NB4 (cell line): ENCODE results near the gene CCDC34.

ENCODE experiments used
- DNase-seq: peaks from one replicate; pipeline ENCODE4 v3.0.0; 2010; ENCODE audit warnings: low read depth
- H3K4me3 ChIP-seq: one replicate; pipeline ENCODE4 v1.5.1; 2011; ENCODE audit warnings: mild to moderate bottlenecking, low read depth, low read length, moderate library complexity
- MAX ChIP-seq: IDR thresholded peaks from 2 replicates; pipeline ENCODE4 v1.6.1; 2011; ENCODE audit warnings: low read depth, low read length
- MYC ChIP-seq: IDR thresholded peaks from 2 replicates; pipeline ENCODE4 v1.6.1; 2011; ENCODE audit warnings: low read depth, low read length
- POLR2A ChIP-seq: IDR thresholded peaks from 2 replicates; pipeline ENCODE4 v1.6.1; 2011; ENCODE audit warnings: mild to moderate bottlenecking; ENCODE audit not compliant: insufficient read length; ENCODE audit errors: extremely low read depth
- TF ChIP-seq, protein P1 (sequence below): IDR thresholded peaks from one replicate; pipeline ENCODE4 v1.5.1; 2012; ENCODE audit warnings: low read depth, low read length

CCDC34 gene

GRCh38 chr11:27373856-27374602 lies 11.0 kb upstream of the CCDC34 start:
- TF ChIP-seq POLR2A (no peak), MAX (no peak), MYC (no peak)
- TF ChIP-seq, protein P1, sequence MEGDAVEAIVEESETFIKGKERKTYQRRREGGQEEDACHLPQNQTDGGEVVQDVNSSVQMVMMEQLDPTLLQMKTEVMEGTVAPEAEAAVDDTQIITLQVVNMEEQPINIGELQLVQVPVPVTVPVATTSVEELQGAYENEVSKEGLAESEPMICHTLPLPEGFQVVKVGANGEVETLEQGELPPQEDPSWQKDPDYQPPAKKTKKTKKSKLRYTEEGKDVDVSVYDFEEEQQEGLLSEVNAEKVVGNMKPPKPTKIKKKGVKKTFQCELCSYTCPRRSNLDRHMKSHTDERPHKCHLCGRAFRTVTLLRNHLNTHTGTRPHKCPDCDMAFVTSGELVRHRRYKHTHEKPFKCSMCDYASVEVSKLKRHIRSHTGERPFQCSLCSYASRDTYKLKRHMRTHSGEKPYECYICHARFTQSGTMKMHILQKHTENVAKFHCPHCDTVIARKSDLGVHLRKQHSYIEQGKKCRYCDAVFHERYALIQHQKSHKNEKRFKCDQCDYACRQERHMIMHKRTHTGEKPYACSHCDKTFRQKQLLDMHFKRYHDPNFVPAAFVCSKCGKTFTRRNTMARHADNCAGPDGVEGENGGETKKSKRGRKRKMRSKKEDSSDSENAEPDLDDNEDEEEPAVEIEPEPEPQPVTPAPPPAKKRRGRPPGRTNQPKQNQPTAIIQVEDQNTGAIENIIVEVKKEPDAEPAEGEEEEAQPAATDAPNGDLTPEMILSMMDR, result no peak
- no peak for DNase-seq
- H3K4me3 ChIP-seq, result no peak overlapping the region

GRCh38 chr11:27373392-27373791 lies 10.4 kb upstream of the CCDC34 start:
- no peak for DNase-seq
- H3K4me3 ChIP-seq, result no peak overlapping the region
- TF ChIP-seq POLR2A, result no peak

DNA sequence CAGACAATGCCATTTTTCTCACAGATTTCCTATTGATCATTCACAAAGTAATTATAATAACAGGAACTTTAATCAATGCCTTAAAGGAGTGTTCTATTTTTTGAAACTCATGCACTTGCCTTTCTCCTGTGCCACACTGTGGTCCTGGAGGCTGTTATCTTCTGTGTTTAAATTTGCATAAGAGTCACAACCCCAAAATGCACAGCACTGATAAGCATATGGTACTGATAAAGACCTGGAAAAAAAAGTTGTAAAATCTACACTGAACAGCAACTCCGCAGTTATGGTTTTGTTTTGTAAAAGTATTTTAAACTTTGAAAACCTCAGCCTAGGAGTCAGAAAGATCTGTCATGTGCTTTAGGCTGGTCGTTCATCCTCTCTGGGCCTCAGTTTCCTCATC lies 9.1 kb upstream of the CCDC34 start:
- no peak for DNase-seq
- TF ChIP-seq POLR2A, result no peak
- TF ChIP-seq MYC, result no peak
- no peak overlapping the region for H3K4me3 ChIP-seq

- H3K4me3 ChIP-seq, result no peak overlapping the region
- DNase-seq, result no peak
- TF ChIP-seq POLR2A, result no peak
- no peak for TF ChIP-seq MAX
- TF ChIP-seq MYC, result no peak
- TF ChIP-seq, protein P1, result no peak
Observed at GRCh38 chr11:27371489-27371888, 8.5 kb upstream of the CCDC34 start.

DNA sequence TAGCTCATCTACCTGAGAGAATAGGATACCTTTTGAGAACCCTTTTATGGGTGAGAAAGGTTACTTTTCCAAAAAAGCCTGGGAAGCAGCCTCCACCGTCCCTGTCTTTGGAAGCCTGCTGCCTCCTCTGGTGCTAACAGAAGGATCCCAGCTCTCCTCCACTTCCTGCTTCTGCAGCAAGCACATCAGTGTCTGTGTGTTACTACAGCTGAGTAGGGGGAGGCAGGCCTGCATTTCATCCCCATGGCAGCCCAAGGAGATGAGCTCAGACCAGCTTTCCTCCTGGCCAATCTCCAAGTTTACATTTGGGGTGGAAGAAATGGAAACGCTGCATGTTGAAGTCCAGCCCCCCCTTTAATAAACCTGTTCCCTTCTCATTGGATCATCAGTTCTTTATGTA lies 7.4 kb upstream of the CCDC34 start:
- DNase-seq, result no peak
- TF ChIP-seq, protein P1, result no peak
- TF ChIP-seq MAX (no peak), MYC (no peak), POLR2A (no peak)
- no peak overlapping the region for H3K4me3 ChIP-seq

DNA sequence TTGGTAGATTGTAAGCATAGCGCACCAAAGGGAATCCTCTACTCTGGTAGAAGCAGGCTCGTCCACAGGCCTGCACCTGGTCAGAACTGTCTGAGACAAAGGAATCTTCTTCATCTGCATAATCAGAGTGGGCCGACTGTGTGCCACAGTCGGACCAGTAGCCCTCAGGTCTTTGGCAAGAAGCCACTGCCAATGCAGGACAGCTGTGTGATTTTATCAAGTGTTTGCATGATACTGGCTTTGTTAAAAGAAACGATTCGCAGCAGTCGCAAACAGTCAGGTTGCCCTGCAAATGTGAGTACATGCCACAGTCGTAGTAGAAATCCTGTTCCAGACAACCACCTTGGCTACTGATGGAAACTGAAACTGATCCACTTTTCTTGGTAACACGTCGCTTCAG lies 4.9 kb upstream of the CCDC34 start:
- no peak for DNase-seq
- TF ChIP-seq MYC, result no peak
- TF ChIP-seq POLR2A, result no peak
- no peak for TF ChIP-seq MAX
- TF ChIP-seq, protein P1, result no peak

More for the DNA sequence above, 4.9 kb upstream of the CCDC34 start:
- H3K4me3 ChIP-seq, result no peak overlapping the region
